ENCODE results near the gene SLC38A2. TPM values are rescaled to one million over a fixed set of nuclear protein-coding genes. Genes with fewer than 3 reads are reported as not detected.

Gene SLC38A2
- polyA plus RNA-seq, 4 donors: 27.8 to 69.4 (median 47.2) TPM

DNA sequence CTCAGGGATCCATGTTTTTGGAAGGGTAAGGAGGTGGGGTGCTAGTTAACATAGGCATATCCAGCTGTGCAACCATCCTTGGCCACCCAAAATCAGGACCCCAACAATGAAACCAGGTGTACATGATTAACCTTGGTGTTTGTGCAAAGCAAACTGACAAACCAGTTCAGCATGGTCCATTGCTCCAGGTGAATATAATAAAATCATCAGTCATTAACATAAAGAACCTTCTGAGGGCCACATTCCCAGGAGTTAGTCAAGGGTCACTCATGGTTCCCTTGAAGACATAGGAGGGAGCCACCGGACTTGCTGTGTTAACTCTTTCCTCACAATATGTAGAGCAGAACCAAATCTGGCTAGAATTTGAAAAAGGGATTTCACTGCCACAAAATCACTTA, 17.8 kb downstream of the SLC38A2 start:
- DNase-seq (no peak), FAIRE-seq (no peak)
- Histone ChIP-seq H3K9me3 (ENCODE audit: control insufficient read depth in 2 of 2, insufficient read depth in 1 of 2, low read depth in 1 of 2, low read length in 1 of 2) (no peaks in the 10 kb centered on the region), H3K36me3 (ENCODE audit: control insufficient read depth in 3 of 3, insufficient read depth in 2 of 3, low read depth in 1 of 3, low read length in 3 of 3) (peaks cover 0 to 5% (median 4%) of the 10 kb centered on the region in 3 donors), H3K4me1 (ENCODE audit: control insufficient read depth in 3 of 3, insufficient read depth in 2 of 3, low read depth in 1 of 3, low read length in 2 of 3) (no peaks in the 10 kb centered on the region), H3K27ac (ENCODE audit: low read depth in 1 of 3, low read length in 2 of 3) (no peak overlapping the region), H3K27me3 (ENCODE audit: control insufficient read depth in 3 of 3, insufficient read depth in 3 of 3, low read length in 3 of 3) (no peaks in the 10 kb centered on the region), H3K4me3 (ENCODE audit: low read depth in 1 of 3, low read length in 3 of 3) (no peak overlapping the region)
- 17 to 30% (median 22%) methylated on average over 1 of the region's 1 CpG for WGBS, 3 donors

DNA sequence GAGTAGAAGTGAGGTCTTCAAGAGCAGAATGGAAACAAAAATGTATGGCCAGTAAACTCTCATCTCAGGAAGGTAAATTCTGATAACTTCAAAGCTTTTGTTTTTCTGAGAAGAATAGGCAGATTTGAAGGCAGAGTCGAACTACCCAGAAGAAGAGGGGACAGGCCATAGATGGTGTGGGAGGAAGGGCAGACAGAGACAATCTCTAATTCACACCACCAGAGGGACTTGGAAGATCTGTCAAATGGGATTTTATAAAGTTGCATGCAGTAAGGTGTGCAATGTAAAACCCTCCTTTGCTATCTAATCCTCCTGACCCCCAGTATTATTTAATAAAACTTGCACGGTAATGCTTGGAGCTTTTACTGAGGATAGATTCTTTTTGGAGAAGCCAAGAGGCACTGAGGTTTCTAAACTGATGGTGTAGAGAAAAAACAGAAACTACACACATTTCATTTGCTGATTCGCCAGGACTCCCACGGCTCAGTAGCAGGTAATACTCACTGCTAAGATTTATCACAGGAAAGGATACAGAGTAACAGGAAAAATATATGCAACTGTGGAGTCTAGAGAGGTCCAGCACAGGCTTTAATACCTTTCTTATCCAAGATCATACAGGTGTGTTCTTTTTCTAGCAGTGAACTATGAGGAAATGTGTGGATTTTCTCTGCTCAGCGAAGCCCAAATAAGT, 18.3 kb downstream of the SLC38A2 start:
- Histone ChIP-seq H3K27ac (ENCODE audit: low read depth in 1 of 3, low read length in 2 of 3) (no peak overlapping the region), H3K4me1 (ENCODE audit: control insufficient read depth in 3 of 3, insufficient read depth in 2 of 3, low read depth in 1 of 3, low read length in 2 of 3) (no peaks in the 10 kb centered on the region), H3K27me3 (ENCODE audit: control insufficient read depth in 3 of 3, insufficient read depth in 3 of 3, low read length in 3 of 3) (no peaks in the 10 kb centered on the region), H3K36me3 (ENCODE audit: control insufficient read depth in 3 of 3, insufficient read depth in 2 of 3, low read depth in 1 of 3, low read length in 3 of 3) (peaks cover 0 to 2% (median 0%) of the 10 kb centered on the region in 3 donors), H3K9me3 (ENCODE audit: control insufficient read depth in 2 of 2, insufficient read depth in 1 of 2, low read depth in 1 of 2, low read length in 1 of 2) (no peaks in the 10 kb centered on the region), H3K4me3 (ENCODE audit: low read depth in 1 of 3, low read length in 3 of 3) (no peak overlapping the region)
- FAIRE-seq (no peak), DNase-seq (no peak)
- WGBS, 3 donors: 73 to 80% (median 75%) methylated on average over 5 of the region's 5 CpGs

DNA sequence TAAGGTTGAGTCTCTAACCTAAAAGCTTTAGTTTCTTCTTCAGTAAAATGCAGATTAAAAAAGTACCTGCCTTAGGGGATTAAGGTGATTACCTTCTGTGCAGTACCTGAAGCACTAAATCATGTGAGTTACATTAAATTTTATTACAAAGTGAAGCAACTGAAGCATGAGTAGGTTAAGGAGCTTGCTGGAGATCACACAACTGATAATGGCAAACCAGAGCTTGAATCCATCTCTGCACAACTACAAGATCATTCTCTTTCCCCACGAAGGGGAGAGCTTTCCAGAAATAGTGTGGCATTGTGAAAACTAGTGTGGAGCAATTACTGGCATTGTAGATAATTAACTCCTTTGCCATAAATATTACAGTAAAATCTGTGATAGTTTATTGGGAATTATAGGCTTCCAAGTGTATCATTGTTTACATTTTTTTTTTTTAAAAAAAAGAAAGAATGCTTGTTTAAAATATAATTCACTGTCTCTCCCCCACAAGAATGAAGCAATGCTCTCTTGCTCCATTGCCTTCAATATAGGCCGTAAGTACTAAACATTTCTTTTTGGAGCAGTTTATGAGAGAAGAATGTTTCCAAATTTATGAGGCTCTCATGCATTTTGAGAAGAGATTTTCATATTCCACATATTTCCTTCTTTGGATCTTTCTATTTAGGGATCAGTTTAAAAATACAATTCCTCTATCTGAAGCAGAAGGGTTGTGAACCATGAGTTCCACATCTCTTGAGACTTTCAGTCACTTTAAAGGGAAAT, 20.5 kb downstream of the SLC38A2 start:
- FAIRE-seq: no peak
- DNase-seq: no peak
- no peak overlapping the region for H3K27ac ChIP-seq (ENCODE audit: low read depth in 1 of 3, low read length in 2 of 3)

GRCh38 chr12:46351138-46351537, 21.4 kb downstream of the SLC38A2 start:
- WGBS, 3 donors: 89 to 93% (median 90%) methylated on average over 1 of the region's 1 CpG
- DNase-seq (no peak), FAIRE-seq (no peak)
- Histone ChIP-seq H3K4me3 (ENCODE audit: low read depth in 1 of 3, low read length in 3 of 3) (no peak overlapping the region), H3K27me3 (ENCODE audit: control insufficient read depth in 3 of 3, insufficient read depth in 3 of 3, low read length in 3 of 3) (no peaks in the 10 kb centered on the region), H3K36me3 (ENCODE audit: control insufficient read depth in 3 of 3, insufficient read depth in 2 of 3, low read depth in 1 of 3, low read length in 3 of 3) (no peaks in the 10 kb centered on the region), H3K9me3 (ENCODE audit: control insufficient read depth in 2 of 2, insufficient read depth in 1 of 2, low read depth in 1 of 2, low read length in 1 of 2) (no peaks in the 10 kb centered on the region), H3K4me1 (ENCODE audit: control insufficient read depth in 3 of 3, insufficient read depth in 2 of 3, low read depth in 1 of 3, low read length in 2 of 3) (no peaks in the 10 kb centered on the region), H3K27ac (ENCODE audit: low read depth in 1 of 3, low read length in 2 of 3) (no peak overlapping the region)

More for the DNA sequence above, 20.5 kb downstream of the SLC38A2 start:
- Histone ChIP-seq H3K36me3 (ENCODE audit: control insufficient read depth in 3 of 3, insufficient read depth in 2 of 3, low read depth in 1 of 3, low read length in 3 of 3) (no peaks in the 10 kb centered on the region), H3K4me1 (ENCODE audit: control insufficient read depth in 3 of 3, insufficient read depth in 2 of 3, low read depth in 1 of 3, low read length in 2 of 3) (no peaks in the 10 kb centered on the region), H3K27me3 (ENCODE audit: control insufficient read depth in 3 of 3, insufficient read depth in 3 of 3, low read length in 3 of 3) (no peaks in the 10 kb centered on the region), H3K4me3 (ENCODE audit: low read depth in 1 of 3, low read length in 3 of 3) (no peak overlapping the region), H3K9me3 (ENCODE audit: control insufficient read depth in 2 of 2, insufficient read depth in 1 of 2, low read depth in 1 of 2, low read length in 1 of 2) (no peaks in the 10 kb centered on the region)
- 44 to 75% (median 60%) methylated on average over 2 of the region's 2 CpGs for WGBS, 3 donors

DNA sequence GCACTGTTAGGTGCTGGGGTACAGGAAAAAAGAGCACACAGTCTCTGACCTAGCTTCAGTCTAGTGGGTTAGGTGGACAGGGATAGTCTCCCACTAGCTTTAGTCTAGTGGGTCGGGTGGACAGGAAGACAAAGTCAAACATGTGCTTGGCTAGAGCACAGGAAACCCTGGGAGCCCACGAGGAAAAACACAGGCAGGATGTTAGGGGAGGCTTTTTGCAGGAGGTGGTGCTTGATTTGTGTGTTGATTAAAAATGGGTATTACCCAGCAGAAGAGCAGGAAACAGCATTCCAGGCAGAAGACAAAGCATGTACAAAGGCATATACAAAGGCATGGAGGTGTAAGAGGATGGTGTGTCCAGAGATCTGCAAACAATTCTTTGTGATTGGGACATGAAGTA, 23.3 kb downstream of the SLC38A2 start:
- H3K9me3 ChIP-seq (ENCODE audit: control insufficient read depth in 2 of 2, insufficient read depth in 1 of 2, low read depth in 1 of 2, low read length in 1 of 2): no peaks in the 10 kb centered on the region
- no peaks in the 10 kb centered on the region for H3K4me1 ChIP-seq (ENCODE audit: control insufficient read depth in 3 of 3, insufficient read depth in 2 of 3, low read depth in 1 of 3, low read length in 2 of 3)
- H3K27ac ChIP-seq (ENCODE audit: low read depth in 1 of 3, low read length in 2 of 3): no peak overlapping the region
- FAIRE-seq (no peak), DNase-seq (no peak)
- 38 to 65% (median 47%) methylated on average over 2 of the region's 2 CpGs for WGBS, 3 donors
- no peaks in the 10 kb centered on the region for H3K36me3 ChIP-seq (ENCODE audit: control insufficient read depth in 3 of 3, insufficient read depth in 2 of 3, low read depth in 1 of 3, low read length in 3 of 3)
- no peak overlapping the region for H3K4me3 ChIP-seq (ENCODE audit: low read depth in 1 of 3, low read length in 3 of 3)
- no peaks in the 10 kb centered on the region for H3K27me3 ChIP-seq (ENCODE audit: control insufficient read depth in 3 of 3, insufficient read depth in 3 of 3, low read length in 3 of 3)

GRCh38 chr12:46343118-46343852, 29.3 kb downstream of the SLC38A2 start:
- H3K4me3 ChIP-seq (ENCODE audit: low read depth in 1 of 3, low read length in 3 of 3): no peak overlapping the region
- WGBS, 3 donors: 81 to 87% (median 82%) methylated on average over 3 of the region's 3 CpGs
- H3K4me1 ChIP-seq (ENCODE audit: control insufficient read depth in 3 of 3, insufficient read depth in 2 of 3, low read depth in 1 of 3, low read length in 2 of 3): no peaks in the 10 kb centered on the region
- no peaks in the 10 kb centered on the region for H3K36me3 ChIP-seq (ENCODE audit: control insufficient read depth in 3 of 3, insufficient read depth in 2 of 3, low read depth in 1 of 3, low read length in 3 of 3)
- H3K9me3 ChIP-seq (ENCODE audit: control insufficient read depth in 2 of 2, insufficient read depth in 1 of 2, low read depth in 1 of 2, low read length in 1 of 2): no peaks in the 10 kb centered on the region
- no peak for DNase-seq
- FAIRE-seq: no peak
- H3K27me3 ChIP-seq (ENCODE audit: control insufficient read depth in 3 of 3, insufficient read depth in 3 of 3, low read length in 3 of 3): no peaks in the 10 kb centered on the region
- no peak overlapping the region for H3K27ac ChIP-seq (ENCODE audit: low read depth in 1 of 3, low read length in 2 of 3)

DNA sequence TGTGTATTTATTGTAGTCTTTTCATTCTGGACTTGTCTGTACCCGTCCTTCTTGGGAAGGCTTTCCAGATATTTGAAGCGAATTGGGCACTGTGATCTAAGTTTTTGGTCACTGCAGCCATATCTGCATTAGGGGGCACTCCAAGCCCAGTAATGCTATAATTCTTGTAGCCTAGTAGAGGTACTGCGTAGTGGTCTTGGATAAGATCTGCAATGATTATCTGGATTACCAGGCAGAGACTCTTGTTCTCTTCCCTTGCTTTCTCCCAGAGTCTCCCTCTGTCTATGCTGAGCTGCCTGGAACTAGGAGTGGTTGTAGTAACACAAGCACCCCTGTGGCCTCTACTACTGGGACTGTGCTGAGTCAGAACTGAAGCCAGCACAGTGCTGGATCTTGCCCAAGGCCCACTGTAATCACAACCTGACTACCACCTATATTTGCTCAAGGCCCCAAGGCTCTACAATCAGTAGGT, 30.0 kb downstream of the SLC38A2 start:
- H3K4me3 ChIP-seq (ENCODE audit: low read depth in 1 of 3, low read length in 3 of 3): no peak overlapping the region
- peak; percentile 28 to 31 for DNase-seq
- FAIRE-seq: no peak
- 24 to 52% (median 51%) methylated on average over 3 of the region's 3 CpGs for WGBS, 3 donors
- no peaks in the 10 kb centered on the region for H3K9me3 ChIP-seq (ENCODE audit: control insufficient read depth in 2 of 2, insufficient read depth in 1 of 2, low read depth in 1 of 2, low read length in 1 of 2)
- peak overlapping the region in 1 of 3 donors; percentile 11 for H3K27ac ChIP-seq (ENCODE audit: low read depth in 1 of 3, low read length in 2 of 3)
- H3K27me3 ChIP-seq (ENCODE audit: control insufficient read depth in 3 of 3, insufficient read depth in 3 of 3, low read length in 3 of 3): no peaks in the 10 kb centered on the region
- no peaks in the 10 kb centered on the region for H3K4me1 ChIP-seq (ENCODE audit: control insufficient read depth in 3 of 3, insufficient read depth in 2 of 3, low read depth in 1 of 3, low read length in 2 of 3)
- H3K36me3 ChIP-seq (ENCODE audit: control insufficient read depth in 3 of 3, insufficient read depth in 2 of 3, low read depth in 1 of 3, low read length in 3 of 3): no peaks in the 10 kb centered on the region

- Histone ChIP-seq H3K27me3 (ENCODE audit: control insufficient read depth in 3 of 3, insufficient read depth in 3 of 3, low read length in 3 of 3) (no peaks in the 10 kb centered on the region), H3K36me3 (ENCODE audit: control insufficient read depth in 3 of 3, insufficient read depth in 2 of 3, low read depth in 1 of 3, low read length in 3 of 3) (no peaks in the 10 kb centered on the region), H3K27ac (ENCODE audit: low read depth in 1 of 3, low read length in 2 of 3) (no peak overlapping the region), H3K4me3 (ENCODE audit: low read depth in 1 of 3, low read length in 3 of 3) (no peak overlapping the region), H3K9me3 (ENCODE audit: control insufficient read depth in 2 of 2, insufficient read depth in 1 of 2, low read depth in 1 of 2, low read length in 1 of 2) (no peaks in the 10 kb centered on the region), H3K4me1 (ENCODE audit: control insufficient read depth in 3 of 3, insufficient read depth in 2 of 3, low read depth in 1 of 3, low read length in 2 of 3) (no peaks in the 10 kb centered on the region)
- DNase-seq (no peak), FAIRE-seq (no peak)
Observed at GRCh38 chr12:46339051-46339450, 33.5 kb downstream of the SLC38A2 start.
